Measurements from ENCODE around the gene SFI1. TPM values are rescaled to one million over a fixed set of nuclear protein-coding genes. Genes with fewer than 3 reads are reported as not detected.
"Not testable (repeated sequence)": the region's sequence is repeated elsewhere in the genome, so short reads cannot be mapped to it uniquely, and the experiment has no call there.

The SFI1 gene
- polyA plus RNA-seq, 4 donors: 15.4 to 51.4 (median 36.2) TPM

DNA sequence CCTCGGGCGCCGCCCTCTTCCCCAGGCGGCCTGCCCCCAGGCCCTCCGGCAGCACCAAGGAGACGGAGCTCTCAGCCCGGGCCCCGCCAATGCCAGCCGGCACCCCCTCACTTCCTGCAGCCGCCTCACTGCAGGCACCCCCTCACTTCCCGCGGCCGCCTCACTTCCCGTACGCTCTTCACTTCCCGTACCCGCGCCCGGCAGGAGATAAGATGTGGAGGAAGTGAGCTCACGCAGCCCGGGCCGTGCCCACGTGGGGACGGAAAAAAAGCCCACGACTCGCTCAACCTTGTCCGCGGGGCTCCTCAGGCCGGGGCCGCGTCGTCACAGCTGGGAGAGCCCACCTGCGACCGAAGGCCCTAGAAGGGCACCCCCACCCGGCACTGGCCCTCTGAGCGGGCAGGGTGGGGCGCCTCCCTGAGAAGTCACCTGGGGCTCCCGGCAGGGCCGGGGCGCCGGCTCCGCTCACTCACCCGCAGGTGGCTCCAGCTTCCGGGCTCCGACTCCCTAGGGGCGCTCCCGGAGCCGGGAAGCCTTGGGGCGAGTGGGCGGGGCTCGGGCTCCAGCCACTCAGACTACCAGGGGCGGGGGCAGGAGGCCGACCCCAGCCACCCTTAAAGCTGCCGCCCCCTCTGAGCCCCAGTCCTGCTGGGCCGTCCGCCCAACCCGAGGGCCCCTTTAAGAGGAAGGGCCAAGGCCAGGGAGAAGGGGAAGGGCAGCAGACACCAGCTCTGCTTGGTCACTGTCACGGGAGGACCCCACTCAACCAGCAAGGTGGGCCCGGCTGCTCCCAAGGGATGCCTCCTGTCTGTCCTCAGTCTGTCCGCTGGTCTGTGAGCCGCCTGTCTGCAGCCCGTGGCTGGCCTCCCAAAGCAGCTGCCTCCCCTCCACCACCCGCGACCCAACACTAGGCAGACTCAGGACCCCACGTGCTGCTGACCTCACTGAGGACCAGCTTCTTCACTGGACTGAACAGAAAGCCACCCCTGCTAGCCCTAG, 134.3 kb downstream of the SFI1 start:
- DNase-seq (ENCODE audit: low read depth in 4 of 4, low spot score in 2 of 4): peak in 1 of 4 donors; percentile 48

DNA sequence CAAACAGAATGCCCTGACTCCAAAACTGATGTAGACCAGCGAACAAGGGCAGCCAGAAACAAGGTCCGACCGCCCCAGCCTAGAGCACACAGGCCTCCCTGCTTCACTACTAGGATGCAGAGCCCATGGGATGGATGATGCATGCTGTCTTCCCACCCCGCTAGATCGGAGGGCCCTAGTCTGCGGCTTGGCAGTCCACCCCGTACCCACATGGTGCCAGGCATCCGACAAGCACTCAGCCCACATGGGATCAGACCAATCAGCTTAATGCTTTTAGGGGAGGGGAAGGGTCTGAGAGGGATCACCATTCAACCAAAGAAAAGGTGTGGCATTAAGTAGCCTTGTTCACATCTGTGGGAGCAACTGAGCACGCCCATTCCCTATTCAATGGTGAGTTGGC, 135.1 kb downstream of the SFI1 start:
- DNase-seq (ENCODE audit: low read depth in 4 of 4, low spot score in 2 of 4): no peak

DNA sequence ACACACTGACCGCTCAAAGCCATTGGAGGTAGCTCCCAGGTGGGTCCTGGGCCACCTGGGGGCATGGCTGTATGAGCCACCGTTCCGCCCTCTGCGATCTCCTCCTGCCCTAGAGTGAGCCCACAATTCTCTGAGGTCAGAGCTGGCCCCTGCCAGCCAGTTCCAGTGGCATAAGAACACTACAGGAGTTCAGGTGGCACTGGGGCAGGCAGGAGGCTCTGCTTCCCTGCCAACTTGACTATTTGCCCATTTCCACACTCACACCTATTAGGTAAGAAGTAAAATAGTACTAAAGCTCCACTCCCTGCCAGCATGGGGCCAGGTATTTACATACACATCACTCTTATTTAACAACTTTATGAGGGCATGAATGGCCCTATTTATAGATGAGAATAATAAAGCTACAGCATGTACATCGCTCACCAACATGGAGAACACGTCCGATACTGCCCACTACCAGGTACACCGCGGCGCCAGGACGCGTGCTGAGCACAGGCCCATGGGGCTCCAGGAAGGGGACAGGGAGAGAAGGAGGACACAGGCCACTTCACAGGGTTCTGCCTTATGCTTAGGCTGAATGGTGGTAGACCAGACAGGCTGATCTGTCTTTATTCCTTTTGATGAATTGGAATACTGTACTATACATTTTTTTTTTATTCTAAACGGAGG, 139.4 kb downstream of the SFI1 start:
- DNase-seq (ENCODE audit: low read depth in 4 of 4, low spot score in 2 of 4): no peak

DNA sequence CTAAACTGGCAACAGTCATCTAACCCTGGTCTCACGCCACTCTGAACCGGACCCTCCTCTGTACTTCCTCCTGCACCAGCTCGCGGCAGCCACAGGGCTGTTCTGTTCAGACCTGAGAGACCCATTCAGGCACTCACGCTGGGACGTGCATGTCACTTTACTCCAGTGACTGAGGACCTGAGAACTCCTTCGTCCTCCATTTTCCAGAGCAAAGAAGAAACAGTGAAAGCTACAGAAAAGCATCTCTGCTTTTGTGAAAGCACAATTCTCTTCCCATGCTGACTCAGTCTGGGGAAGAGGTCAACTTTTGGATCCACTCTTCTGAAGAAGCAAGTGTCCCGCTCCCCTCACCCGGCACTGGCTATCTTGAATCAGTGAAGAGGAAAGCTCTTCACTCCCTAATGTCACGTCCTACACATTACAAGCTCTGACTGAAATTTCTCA, 141.1 kb downstream of the SFI1 start:
- DNase-seq (ENCODE audit: low read depth in 4 of 4, low spot score in 2 of 4): no peak

DNA sequence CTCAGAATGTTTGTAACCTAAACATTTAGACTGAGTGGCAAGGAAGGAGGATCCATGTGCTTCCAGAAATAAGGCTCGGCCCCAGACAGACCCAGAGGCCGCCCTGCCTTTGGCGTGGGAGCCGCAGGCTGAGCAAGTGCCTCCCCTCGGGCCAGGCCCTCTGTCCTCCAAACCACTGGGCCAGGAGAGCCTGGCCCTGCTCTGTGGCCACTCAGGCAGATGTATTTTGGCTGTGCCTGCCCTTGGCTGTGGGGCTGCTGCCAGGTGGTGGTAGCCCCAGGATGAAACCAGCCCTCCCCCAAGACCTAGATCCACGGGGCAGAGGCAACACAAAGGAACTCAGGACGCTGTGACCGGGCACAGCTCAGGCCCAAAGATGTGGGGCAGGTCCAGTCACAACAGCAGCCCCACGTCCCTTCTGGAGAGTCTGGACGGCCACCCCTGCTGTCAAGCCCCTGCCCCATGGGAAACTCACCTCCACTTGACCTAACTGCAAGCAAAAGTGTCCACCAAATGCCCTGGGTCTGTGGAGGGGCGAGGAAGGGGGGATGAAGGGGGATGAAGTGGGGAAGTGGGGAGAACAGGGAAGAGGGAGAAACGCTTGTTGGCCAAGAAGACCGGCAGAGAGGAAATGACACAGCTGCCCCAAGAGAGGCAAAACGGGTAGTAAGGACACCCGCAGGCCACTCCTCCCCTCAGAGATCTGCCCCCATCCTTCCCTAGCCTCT, 141.7 kb downstream of the SFI1 start:
- DNase-seq (ENCODE audit: low read depth in 4 of 4, low spot score in 2 of 4): no peak

DNA sequence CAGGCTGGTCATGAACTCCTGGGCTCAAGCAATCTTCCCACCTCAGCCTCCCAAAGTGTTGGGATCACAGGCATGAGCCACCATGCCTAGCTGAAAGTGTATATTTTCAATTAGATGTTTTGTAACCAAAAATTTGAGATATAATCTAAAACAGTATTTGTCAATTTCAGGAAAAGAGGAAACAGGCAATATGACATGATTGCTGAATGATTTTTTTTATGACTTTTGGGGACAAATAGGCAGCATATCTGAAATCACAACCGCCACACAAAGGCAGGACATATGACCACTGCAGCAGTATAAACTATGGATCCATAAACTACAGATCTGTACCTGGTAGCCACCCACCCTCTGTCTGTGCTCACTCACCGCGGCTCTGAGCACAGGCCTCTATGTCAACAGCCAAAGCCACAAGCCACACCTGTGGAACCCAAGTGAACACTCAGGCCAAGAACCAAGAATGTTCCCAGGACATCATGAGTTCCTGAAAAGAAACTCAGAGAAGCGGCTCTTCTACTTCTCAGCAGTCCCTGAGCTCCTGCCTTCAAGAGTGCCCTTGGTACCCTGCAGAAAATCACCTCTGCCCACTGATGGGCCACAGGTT, 143.2 kb downstream of the SFI1 start:
- no peak for DNase-seq (ENCODE audit: low read depth in 4 of 4, low spot score in 2 of 4)

DNA sequence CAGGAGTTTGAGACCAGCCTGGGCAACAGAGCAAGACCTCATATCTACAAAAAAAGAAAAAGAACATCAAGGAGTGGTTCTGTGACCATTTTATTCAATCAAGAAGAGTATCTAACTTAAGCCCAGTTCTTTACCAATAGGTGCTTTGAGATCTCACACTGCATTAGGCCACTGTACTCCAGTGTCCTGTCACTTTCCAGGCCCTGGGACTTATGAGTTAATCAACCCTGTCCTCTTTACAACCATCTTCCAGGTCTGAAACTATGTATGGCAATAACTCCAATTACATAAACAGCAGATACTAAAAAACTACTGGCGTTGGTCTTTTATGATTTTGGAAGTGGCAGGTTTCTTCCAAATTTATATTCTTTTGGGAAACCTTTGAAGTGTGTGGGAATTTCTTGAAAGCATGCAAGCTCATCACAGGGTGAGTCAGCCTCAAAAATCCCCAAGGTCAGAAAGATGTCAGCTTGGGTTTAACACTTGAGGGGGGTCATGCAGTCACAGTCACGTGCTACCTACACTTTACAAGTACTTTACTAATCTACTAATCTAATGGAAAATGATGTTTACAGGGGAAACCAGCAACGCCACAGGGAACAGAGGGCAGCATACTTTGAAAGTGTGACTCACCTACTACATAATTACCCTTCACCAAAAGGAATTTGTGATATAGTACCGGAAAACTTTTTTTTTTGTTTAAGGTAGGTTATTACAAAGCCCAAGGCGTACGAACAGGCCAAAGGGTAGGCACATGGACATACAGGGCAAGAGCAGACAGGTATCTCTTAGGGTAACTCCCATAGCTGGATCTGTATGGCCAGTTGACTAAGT, 150.1 kb downstream of the SFI1 start:
- DNase-seq (ENCODE audit: low read depth in 4 of 4, low spot score in 2 of 4): no peak

DNA sequence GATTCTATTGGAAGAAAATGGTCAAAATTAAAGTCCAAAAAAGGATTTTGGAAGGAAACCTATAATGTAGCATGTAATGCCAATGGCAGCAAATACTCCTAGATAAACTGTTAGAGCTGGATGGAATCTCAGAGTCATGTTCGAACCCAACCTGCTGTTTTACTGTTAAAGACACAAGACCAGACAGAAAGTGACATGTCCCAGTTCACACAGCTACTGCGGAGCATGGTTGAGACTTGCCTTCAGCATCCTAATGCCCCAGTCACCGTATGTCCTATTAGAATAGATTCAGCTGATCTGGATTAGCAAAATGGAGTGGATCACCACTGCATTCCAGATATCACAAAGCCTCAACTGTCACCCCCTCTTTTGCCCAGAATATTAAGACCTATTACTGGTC, 150.7 kb downstream of the SFI1 start:
- no peak for DNase-seq (ENCODE audit: low read depth in 4 of 4, low spot score in 2 of 4)

DNA sequence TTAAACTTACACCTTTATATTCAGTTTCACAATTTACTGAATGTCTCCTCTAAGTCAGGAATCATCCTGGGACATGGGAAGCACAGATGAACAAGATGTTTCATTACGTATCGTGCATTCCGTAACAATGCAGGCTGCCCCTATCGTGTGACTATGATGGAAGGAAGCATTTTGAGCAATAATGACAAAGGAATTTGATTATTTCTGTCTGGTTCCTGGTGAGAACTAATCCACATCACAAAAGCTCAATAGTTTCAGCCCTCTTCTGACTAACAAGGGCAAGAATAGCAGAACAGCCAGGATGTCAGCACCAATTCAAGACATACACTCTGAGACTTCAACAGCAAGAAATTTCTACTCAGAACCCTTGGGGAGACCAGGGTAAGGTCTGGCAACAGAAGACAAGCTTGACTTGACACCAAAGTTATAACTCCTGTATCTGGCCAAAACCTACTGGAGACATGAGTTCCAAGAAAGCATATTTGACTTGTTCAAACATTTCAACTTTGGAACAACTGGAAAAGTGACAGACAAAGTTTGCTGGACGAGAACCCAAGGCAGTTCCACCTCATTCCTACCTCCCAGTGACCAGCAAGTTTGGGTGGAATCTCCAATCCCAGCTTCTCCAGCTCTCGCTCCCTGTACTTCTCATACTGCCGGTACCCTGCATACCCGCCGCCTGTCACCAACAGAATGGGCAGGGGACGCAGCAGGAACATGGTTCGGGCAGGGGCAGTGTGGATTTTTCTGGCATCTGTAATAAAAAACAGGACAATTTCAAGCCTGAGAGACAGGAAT, 151.4 kb downstream of the SFI1 start:
- DNase-seq (ENCODE audit: low read depth in 4 of 4, low spot score in 2 of 4): no peak

DNA sequence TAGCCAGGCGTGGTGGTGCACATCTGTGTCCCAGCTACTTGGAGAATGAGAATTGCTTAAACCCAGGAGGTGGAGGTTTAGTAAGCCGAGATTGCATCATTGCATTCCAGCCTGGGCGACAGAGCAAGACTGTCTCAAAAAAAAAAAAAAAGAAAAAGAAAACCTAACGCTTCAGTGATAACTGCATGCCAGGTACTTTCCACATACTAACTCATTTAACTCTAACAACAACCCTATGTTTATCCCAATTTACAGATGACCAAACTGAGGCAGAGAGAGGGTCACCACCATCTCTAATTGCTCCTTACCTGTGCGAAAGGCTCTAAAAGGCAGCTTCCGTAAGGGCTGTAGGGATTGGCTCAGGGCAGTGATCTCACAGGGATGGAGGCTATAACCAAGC, 154.1 kb downstream of the SFI1 start:
- no peak for DNase-seq (ENCODE audit: low read depth in 4 of 4, low spot score in 2 of 4)

DNA sequence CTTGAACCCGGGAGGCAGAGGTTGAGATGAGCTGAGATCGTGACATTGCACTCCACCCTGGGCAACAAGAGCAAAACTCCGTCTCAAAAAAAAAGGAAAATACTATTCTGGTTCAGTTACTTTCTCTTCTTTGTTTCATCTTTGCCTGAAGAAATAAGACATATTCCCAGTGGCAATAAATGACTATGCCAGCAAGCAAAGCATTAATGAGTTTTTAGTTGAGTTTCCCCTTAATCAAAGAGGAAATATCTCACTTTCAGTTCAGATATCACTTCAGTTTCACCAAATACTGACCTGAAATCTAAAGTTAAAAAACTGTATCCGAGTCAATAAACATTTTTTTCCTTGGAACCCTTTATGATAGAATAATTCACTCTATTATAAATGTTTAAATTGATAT, 155.3 kb downstream of the SFI1 start:
- DNase-seq (ENCODE audit: low read depth in 4 of 4, low spot score in 2 of 4): no peak

DNA sequence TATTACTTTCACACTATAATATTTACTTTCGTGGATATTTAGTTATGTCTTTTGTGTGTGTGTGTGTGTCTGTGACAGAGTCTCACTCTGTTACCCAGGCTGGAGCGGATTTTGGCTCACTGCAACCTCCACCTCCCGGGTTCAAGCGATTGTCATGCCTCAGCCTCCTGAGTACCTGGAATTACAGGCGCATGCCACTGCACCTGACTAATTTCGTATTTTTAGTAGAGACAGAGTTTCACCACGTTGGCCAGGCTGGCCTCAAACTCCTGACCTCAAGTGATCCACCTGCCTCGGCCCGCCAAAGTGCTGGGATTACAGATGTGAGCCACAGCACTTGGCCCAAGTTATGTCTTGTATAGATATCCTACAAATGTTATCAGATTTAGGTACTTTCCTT, 155.8 kb downstream of the SFI1 start:
- no peak for DNase-seq (ENCODE audit: low read depth in 4 of 4, low spot score in 2 of 4)

DNA sequence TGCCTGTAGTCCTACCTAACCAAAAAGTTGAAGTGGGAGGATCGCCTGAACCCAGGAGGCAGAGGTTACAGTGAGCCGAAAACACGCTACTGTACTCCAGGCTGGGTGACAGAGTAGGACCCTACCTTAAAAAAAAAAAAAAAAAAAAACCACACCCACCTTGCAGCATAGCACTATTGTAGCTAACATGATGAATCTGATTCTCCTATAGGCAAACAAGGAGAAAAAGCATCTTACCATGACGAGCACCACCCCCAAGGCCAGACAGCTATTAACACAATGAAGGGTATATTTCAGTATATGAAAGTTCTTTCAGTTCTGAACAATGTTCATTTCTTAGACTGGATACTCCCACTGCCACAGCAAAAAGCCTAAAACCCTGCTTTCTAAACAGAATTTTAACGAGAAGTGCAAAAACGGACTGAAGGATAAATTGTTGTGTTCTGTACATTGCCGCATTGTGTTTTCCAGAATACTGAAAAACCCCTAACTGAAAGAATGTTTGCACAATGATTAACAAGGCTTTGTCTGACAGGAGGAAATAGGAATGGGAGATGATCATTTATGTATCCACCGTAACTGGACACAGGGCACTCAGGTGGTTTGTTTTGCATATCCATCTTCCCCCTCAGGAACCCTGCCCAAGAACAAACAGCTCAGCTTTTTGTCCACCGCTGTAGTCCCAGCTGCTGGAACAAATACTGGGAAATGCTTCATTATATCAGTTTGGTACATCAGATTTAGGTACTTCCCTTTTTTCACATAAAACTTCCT, 156.8 kb downstream of the SFI1 start:
- no peak for DNase-seq (ENCODE audit: low read depth in 4 of 4, low spot score in 2 of 4)

DNA sequence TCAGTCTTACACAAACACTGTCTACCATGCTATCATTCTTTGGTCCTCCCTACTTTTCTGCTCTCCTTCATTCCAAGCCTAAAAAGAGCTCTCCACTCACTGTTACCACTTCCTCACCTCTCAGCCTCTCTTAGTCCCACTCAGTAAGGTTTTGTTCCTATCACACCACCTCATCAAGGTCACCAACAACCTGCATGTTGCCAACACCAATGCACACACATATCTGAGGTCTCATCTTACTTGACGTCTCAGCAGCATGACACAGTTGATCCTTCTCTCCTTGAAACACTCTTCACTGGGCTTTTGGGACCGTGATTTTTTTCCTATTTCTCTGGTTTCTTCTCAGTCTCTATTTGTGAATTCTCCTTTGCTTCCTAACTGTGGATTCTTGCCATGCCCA, 157.6 kb downstream of the SFI1 start:
- no peak for DNase-seq (ENCODE audit: low read depth in 4 of 4, low spot score in 2 of 4)

DNA sequence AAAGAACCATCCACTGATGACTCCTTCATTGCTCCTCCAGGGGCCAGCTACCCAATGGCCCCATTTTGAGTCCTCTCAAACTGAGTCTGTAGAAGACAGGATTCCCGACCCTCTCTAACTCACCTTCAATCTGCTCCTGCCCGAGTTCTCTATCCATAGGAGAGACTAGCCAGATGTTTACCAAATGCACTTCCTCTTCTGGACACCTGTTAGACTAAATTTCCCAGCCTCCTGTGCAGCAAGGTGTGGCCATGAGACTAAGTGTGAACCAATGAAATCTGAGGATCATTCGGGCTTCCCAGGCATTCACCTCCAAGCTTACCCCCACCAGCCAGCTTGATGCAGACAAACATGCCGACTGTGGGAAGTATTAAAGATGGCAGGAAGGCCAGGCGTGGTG, 158.1 kb downstream of the SFI1 start:
- DNase-seq (ENCODE audit: low read depth in 4 of 4, low spot score in 2 of 4): no peak

DNA sequence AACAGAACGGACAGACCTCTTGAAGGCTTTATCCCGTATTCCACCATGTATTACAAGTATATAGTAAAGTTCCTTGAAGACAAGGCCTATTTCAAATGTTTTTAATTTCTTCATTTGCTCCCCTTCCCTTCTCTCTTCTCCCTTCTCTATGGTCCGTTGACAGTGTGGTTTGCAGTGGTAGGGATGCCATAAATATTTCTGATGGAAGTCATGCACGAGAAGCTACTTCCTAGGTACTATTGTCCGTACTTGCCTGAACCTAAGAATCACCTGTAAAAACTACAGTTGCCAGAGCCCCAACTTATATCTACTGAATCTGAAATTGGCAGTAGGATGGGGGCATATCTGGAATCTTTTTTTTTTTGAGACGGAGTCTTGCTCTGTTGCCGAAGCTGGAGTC, 162.9 kb downstream of the SFI1 start:
- DNase-seq (ENCODE audit: low read depth in 4 of 4, low spot score in 2 of 4): no peak

DNA sequence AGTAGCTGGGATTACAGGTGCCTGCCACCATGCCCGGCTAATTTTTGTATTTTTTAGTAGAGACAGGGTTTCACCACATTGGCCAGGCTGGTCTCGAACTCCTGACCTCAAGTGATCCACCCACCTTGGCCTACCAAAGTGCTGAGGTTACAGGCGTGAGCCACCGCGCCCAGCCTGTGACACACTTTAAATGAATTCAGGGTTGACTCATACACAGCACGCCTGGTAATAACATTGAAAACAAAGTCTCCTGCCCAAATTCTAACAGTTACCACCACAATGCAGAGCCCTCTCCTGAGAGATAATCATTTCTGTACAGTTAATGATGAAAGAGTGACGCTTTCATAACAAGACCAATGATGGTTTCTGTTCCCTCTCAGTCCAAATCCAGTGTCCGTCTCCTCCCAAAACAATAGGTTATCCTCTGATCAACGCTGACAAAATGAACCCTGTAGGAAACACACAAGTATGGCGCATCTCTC, 164.6 kb downstream of the SFI1 start:
- not testable (repeated sequence) for DNase-seq (ENCODE audit: low read depth in 4 of 4, low spot score in 2 of 4)
